ENCODE results near the gene ERN1. TPM values are rescaled to one million over a fixed set of nuclear protein-coding genes. Genes with fewer than 3 reads are reported as not detected.

ERN1 gene
- total RNA-seq, 1 donor = 12.7 TPM

GRCh38 chr17:64040206-64040605 is 89.7 kb downstream of the ERN1 start:
- Histone ChIP-seq H2AFZ (ENCODE audit: low read length) (no peak overlapping the region), H3K27ac (ENCODE audit: low read depth, low read length) (no peak overlapping the region), H3K36me3 (ENCODE audit: insufficient read depth, low read length) (peaks cover 25% of the 10 kb centered on the region), H3K4me2 (ENCODE audit: insufficient read depth, low read length) (no peak overlapping the region), H3K9me3 (ENCODE audit: low read depth, low read length) (no peaks in the 10 kb centered on the region), H4K20me1 (ENCODE audit: insufficient read depth, low read length) (no peaks in the 10 kb centered on the region), H3K27me3 (ENCODE audit: insufficient read depth, low read length) (no peaks in the 10 kb centered on the region), H3K79me2 (ENCODE audit: insufficient read depth, low read length) (no peaks in the 10 kb centered on the region), H3K4me1 (ENCODE audit: insufficient read depth, low read length) (no peaks in the 10 kb centered on the region), H3K4me3 (ENCODE audit: insufficient read depth, low read length) (no peak overlapping the region)
- DNase-seq (ENCODE audit: insufficient read length, low spot score, missing footprints) = no peak
- TF ChIP-seq CTCF (IDR thresholded peaks at IDR 0.05; ENCODE audit: extremely low read depth, low read depth, low read length) = no peak

GRCh38 chr17:64039106-64039400 is 90.9 kb downstream of the ERN1 start:
- DNase-seq (ENCODE audit: insufficient read length, low spot score, missing footprints) = no peak
- H3K79me2 ChIP-seq (ENCODE audit: insufficient read depth, low read length) = no peaks in the 10 kb centered on the region
- H3K4me2 ChIP-seq (ENCODE audit: insufficient read depth, low read length) = no peak overlapping the region
- H3K4me1 ChIP-seq (ENCODE audit: insufficient read depth, low read length) = no peaks in the 10 kb centered on the region
- no peak overlapping the region for H2AFZ ChIP-seq (ENCODE audit: low read length)
- no peaks in the 10 kb centered on the region for H3K9me3 ChIP-seq (ENCODE audit: low read depth, low read length)
- TF ChIP-seq CTCF (IDR thresholded peaks at IDR 0.05; ENCODE audit: extremely low read depth, low read depth, low read length) = no peak
- H3K27ac ChIP-seq (ENCODE audit: low read depth, low read length) = no peak overlapping the region
- H3K4me3 ChIP-seq (ENCODE audit: insufficient read depth, low read length) = no peak overlapping the region
- H3K27me3 ChIP-seq (ENCODE audit: insufficient read depth, low read length) = no peaks in the 10 kb centered on the region
- H4K20me1 ChIP-seq (ENCODE audit: insufficient read depth, low read length) = no peaks in the 10 kb centered on the region
- peaks cover 15% of the 10 kb centered on the region for H3K36me3 ChIP-seq (ENCODE audit: insufficient read depth, low read length)

GRCh38 chr17:64038331-64039105 is 91.4 kb downstream of the ERN1 start:
- Histone ChIP-seq H3K4me3 (ENCODE audit: insufficient read depth, low read length) (no peak overlapping the region), H3K9me3 (ENCODE audit: low read depth, low read length) (no peaks in the 10 kb centered on the region), H3K27me3 (ENCODE audit: insufficient read depth, low read length) (no peaks in the 10 kb centered on the region), H3K79me2 (ENCODE audit: insufficient read depth, low read length) (no peaks in the 10 kb centered on the region), H3K27ac (ENCODE audit: low read depth, low read length) (no peak overlapping the region), H3K36me3 (ENCODE audit: insufficient read depth, low read length) (peaks cover 10% of the 10 kb centered on the region), H2AFZ (ENCODE audit: low read length) (no peak overlapping the region), H3K4me2 (ENCODE audit: insufficient read depth, low read length) (no peak overlapping the region), H4K20me1 (ENCODE audit: insufficient read depth, low read length) (no peaks in the 10 kb centered on the region), H3K4me1 (ENCODE audit: insufficient read depth, low read length) (no peaks in the 10 kb centered on the region)
- no peak for TF ChIP-seq CTCF (IDR thresholded peaks at IDR 0.05; ENCODE audit: extremely low read depth, low read depth, low read length)
- no peak for DNase-seq (ENCODE audit: insufficient read length, low spot score, missing footprints)

GRCh38 chr17:64037802-64038201 is 92.1 kb downstream of the ERN1 start:
- no peak for TF ChIP-seq CTCF (IDR thresholded peaks at IDR 0.05; ENCODE audit: extremely low read depth, low read depth, low read length)
- Histone ChIP-seq H3K27ac (ENCODE audit: low read depth, low read length) (no peak overlapping the region), H3K4me2 (ENCODE audit: insufficient read depth, low read length) (no peak overlapping the region), H3K4me1 (ENCODE audit: insufficient read depth, low read length) (no peaks in the 10 kb centered on the region), H3K4me3 (ENCODE audit: insufficient read depth, low read length) (no peak overlapping the region), H3K9me3 (ENCODE audit: low read depth, low read length) (no peaks in the 10 kb centered on the region), H3K79me2 (ENCODE audit: insufficient read depth, low read length) (no peaks in the 10 kb centered on the region), H3K27me3 (ENCODE audit: insufficient read depth, low read length) (no peaks in the 10 kb centered on the region), H3K36me3 (ENCODE audit: insufficient read depth, low read length) (peaks cover 7% of the 10 kb centered on the region), H4K20me1 (ENCODE audit: insufficient read depth, low read length) (no peaks in the 10 kb centered on the region), H2AFZ (ENCODE audit: low read length) (no peak overlapping the region)
- DNase-seq (ENCODE audit: insufficient read length, low spot score, missing footprints) = no peak
